HG03457 (cell line): ENCODE data around the gene MAPK1IP1L.

Experiments used
- ATAC-seq: cut with Tn5 transposase; IDR thresholded peaks from one replicate; pipeline ENCODE4 v1.9.1; 2021; ENCODE audit warnings: moderate number of reproducible peaks; ENCODE audit not compliant: unreplicated experiment

MAPK1IP1L gene

GRCh38 chr14:55094292-55095157 lies 43.1 kb downstream of the MAPK1IP1L start:
- ATAC-seq, result no peak

GRCh38 chr14:55097881-55098560 lies 46.6 kb downstream of the MAPK1IP1L start:
- ATAC-seq, result peak; percentile 46

GRCh38 chr14:55098561-55098898 lies 47.1 kb downstream of the MAPK1IP1L start:
- ATAC-seq, result no peak

- no peak for ATAC-seq
These were observed 48.3 kb downstream of the MAPK1IP1L start for GRCh38 chr14:55099756-55100155.

GRCh38 chr14:55101698-55102097 lies 50.3 kb downstream of the MAPK1IP1L start:
- ATAC-seq, result no peak

GRCh38 chr14:55102141-55102621 lies 50.7 kb downstream of the MAPK1IP1L start:
- ATAC-seq, result peak; percentile 62

- no peak for ATAC-seq
These were observed 51.7 kb downstream of the MAPK1IP1L start for GRCh38 chr14:55103005-55103640.

- ATAC-seq, result no peak
These were observed 52.8 kb downstream of the MAPK1IP1L start for GRCh38 chr14:55103971-55104954.

- no peak for ATAC-seq
These were observed 54.5 kb downstream of the MAPK1IP1L start for GRCh38 chr14:55105991-55106390.

GRCh38 chr14:55107766-55108554 lies 56.5 kb downstream of the MAPK1IP1L start:
- ATAC-seq, result no peak

GRCh38 chr14:55109836-55110235 lies 58.4 kb downstream of the MAPK1IP1L start:
- ATAC-seq, result no peak

- ATAC-seq, result no peak
These were observed 59.8 kb downstream of the MAPK1IP1L start for GRCh38 chr14:55111122-55111708.

- no peak for ATAC-seq
These were observed 63.3 kb downstream of the MAPK1IP1L start for GRCh38 chr14:55114720-55115119.

GRCh38 chr14:55115460-55115859 lies 64.0 kb downstream of the MAPK1IP1L start:
- no peak for ATAC-seq

- ATAC-seq, result no peak
These were observed 64.4 kb downstream of the MAPK1IP1L start for GRCh38 chr14:55115861-55116245.

- ATAC-seq, result no peak
These were observed 65.0 kb downstream of the MAPK1IP1L start for GRCh38 chr14:55116246-55117030.

GRCh38 chr14:55117803-55118441 lies 66.5 kb downstream of the MAPK1IP1L start:
- no peak for ATAC-seq

- ATAC-seq, result no peak
These were observed 67.3 kb downstream of the MAPK1IP1L start for GRCh38 chr14:55118761-55119160.
